HG03575 (cell line): Measurements from ENCODE around the gene MXRA7.
"Not testable (repeated sequence)": the region's sequence is repeated elsewhere in the genome, so short reads cannot be mapped to it uniquely, and the experiment has no call there.

Experiments used
- ATAC-seq: cut with Tn5 transposase; IDR thresholded peaks from one replicate; pipeline ENCODE4 v1.9.1; 2021; ENCODE audit not compliant: unreplicated experiment, insufficient number of reproducible peaks, low FRiP score; ENCODE audit errors: extremely low read depth

MXRA7 gene

GRCh38 chr17:76700617-76701470 is 9.9 kb downstream of the MXRA7 start:
- ATAC-seq = no peak

GRCh38 chr17:76700270-76700616 is 10.5 kb downstream of the MXRA7 start:
- ATAC-seq = no peak

DNA sequence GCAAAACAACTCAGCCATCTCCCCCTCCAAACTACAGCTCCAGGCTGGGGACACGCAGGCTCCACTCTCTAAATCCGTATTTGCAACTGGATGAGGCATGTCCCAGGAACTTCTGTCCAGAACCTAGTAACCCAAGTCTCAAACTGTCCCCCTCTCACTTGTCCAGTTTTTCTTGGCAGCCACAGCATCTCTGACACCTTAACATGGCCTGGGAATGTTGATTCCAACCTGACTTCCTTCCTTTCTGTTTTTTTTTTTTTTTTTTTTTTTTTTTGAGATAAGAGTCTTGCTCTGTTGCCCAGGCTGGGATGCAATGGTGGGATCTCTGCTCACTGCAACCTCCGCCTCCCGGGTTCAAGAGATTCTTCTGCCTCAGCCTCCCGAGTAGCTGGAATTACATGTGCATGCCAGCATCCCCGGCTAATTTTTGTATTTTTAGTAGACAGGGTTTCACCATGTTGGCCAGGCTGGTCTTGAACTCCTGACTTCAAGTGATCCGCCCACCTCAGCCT is 12.2 kb downstream of the MXRA7 start:
- not testable (repeated sequence) for ATAC-seq

GRCh38 chr17:76697702-76698465 is 12.9 kb downstream of the MXRA7 start:
- ATAC-seq = no peak

- ATAC-seq = no peak
These were observed 13.7 kb downstream of the MXRA7 start for GRCh38 chr17:76696763-76697701.

DNA sequence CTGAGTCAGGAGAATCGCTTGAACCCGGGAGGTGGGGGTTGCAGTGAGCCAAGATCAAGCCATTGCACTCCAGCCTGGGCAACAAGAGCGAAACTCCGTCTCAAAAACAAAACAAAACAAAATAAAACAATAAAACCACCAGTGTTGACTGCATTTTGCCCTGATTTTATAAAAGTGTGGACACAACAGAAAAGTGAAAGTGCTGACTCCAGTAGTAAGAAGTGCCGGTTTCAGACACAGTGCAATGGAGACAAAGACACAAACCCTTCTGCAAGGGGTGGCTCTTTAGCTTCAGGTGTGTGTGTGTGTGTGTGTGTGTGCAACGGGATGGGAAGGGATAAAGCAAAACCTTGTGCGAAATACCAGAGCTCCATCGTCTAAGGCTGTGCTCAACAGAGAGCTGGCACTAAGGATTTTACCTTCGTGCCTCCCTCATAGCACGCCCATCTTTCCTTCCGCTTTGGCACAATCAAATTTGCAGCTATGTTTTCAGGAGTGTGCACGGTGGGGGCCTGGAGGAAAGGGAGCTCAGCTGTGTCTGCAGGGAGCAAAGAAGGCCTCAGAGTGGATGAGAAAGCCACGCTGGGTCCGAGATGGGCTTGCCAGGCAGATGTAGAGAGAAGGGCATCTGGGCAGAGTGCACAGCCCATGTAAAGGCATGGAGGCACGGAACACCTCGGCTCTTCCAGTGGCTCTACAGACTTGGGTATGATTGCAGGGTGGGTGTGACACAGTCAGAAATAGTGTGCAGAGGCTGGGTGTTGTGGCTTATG is 15.5 kb downstream of the MXRA7 start:
- ATAC-seq = no peak

DNA sequence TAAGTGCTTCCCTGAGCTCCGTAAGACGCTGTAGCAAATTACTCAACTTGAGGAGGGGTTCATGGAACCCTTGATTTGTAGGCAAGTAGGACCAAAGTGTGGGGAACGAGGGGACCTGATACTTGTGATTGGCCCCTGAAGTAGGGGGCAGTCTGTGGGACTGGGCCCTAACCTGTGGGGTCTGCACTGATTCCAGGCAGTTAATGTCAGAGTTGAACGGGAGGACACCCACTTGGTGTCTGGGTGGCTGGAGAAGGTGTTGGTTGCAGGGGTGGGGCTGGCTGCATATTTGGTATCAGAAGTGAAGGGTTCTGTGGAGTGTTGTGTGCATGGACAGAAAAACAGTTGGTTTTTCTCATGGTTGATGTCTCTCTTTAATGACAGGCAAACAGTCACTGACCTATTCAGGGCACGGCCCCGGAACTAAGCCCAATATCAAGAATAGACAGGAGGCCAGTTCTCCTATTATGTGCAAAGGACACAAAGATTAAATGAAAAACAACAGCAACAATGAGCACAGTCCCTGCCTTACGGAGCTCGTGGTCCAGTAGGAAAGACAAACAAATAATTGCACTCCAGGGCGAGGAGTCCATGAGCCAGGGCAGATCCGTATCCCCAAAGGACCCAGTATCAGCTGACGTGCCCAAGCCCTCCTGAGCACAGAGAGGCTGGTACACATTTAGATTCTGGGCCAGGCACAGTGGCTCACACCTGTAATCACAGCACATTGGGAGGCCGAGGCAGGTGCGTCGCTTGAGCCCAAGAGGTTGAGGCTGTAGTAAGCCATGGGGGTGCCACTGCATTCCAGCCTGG is 19.2 kb downstream of the MXRA7 start:
- ATAC-seq = no peak

- no peak for ATAC-seq
These were observed 20.0 kb downstream of the MXRA7 start for GRCh38 chr17:76690596-76691280.

DNA sequence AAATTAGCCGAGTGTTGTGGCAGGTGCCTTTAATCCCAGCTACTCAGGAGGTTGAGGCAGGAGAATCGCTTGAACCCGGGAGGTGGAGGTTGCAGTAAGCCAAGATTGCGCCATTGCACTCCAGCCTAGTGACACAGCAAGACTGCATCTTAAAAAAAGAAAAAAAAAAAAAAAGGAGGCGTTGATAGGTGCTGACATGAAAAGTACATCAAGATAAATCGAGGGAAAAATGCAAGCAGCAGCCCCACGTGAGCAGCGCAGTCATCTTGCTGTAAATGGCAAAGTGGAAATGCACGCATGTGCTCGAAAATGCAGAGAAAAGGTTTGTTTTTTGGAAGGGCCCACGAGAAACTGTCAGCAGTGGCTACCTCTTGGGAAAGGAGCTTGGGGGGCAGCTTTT is 20.9 kb downstream of the MXRA7 start:
- ATAC-seq = no peak

DNA sequence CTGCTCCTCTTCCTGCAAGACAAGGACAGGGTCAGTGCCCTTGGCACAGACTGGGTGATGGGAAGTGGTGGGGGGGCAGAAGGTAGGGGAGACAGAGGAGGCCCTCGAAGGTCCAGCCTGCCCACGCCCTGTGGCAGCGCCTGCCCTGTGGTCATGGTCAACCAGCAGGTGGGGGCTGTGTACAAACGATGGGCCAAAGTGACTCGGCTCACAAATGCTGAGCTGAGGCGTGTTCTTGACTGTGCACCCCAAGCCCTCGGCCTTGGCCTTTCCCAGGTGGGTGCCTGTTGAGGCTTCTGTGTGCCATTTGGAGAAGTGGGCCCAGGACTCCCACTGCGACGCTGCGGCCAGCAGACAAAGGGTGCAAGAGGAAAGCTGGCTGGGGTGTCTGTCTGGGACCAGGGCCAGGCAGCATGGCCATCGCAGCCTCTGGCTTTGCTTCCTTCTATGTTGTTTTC is 22.6 kb downstream of the MXRA7 start:
- no peak for ATAC-seq

- ATAC-seq = no peak
These were observed 23.2 kb downstream of the MXRA7 start for GRCh38 chr17:76687298-76688164.

GRCh38 chr17:76686538-76687297 is 24.0 kb downstream of the MXRA7 start:
- ATAC-seq = no peak

- no peak for ATAC-seq
These were observed 24.9 kb downstream of the MXRA7 start for GRCh38 chr17:76685846-76686245.

DNA sequence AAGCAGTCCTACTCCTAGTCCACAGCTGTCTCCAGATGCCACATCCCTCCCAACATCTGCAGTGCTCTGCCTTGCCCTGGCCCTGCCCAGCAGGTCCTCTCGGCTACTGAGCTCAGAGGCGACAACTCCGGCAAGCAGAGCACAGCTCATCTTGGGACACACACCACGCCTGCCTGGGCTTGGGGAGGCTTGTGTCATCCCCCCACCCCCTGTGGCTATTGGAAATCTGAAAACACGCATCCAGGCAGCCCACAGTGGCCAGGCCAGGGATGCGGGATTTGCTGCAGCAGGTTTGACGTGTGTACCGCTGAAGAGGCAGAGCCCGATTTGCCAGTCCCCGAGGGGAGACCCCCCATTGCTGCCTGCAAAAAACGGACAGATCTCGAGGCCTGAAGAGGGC is 25.4 kb downstream of the MXRA7 start:
- ATAC-seq = no peak

GRCh38 chr17:76684756-76685155 is 26.0 kb downstream of the MXRA7 start:
- no peak for ATAC-seq
